ENCODE data around the gene FBXW12. TPM values are rescaled to one million over a fixed set of nuclear protein-coding genes. Genes with fewer than 3 reads are reported as not detected.

FBXW12 gene
- total RNA-seq, 1 donor from 2014 or later, result not detected

GRCh38 chr3:48409291-48410201 lies 37.5 kb downstream of the FBXW12 start:
- ChIA-PET POLR2A (no interaction called here), CTCF (no interaction called here)
- Mint-ChIP-seq H3K27ac (no peak overlapping the region), H3K9me3 (no peaks in the 10 kb centered on the region), H3K27me3 (no peaks in the 10 kb centered on the region), H3K4me3 (no peak overlapping the region), H3K4me1 (no peaks in the 10 kb centered on the region), H3K36me3 (ENCODE audit: low read depth) (no peaks in the 10 kb centered on the region)
- intact Hi-C loops (cut with micrococcal nuclease), result no loop called here
- DNase-seq (no peak), ATAC-seq (ENCODE audit: low read depth) (no peak)
- TF ChIP-seq CTCF (IDR thresholded peaks at IDR 0.05), result no peak

DNA sequence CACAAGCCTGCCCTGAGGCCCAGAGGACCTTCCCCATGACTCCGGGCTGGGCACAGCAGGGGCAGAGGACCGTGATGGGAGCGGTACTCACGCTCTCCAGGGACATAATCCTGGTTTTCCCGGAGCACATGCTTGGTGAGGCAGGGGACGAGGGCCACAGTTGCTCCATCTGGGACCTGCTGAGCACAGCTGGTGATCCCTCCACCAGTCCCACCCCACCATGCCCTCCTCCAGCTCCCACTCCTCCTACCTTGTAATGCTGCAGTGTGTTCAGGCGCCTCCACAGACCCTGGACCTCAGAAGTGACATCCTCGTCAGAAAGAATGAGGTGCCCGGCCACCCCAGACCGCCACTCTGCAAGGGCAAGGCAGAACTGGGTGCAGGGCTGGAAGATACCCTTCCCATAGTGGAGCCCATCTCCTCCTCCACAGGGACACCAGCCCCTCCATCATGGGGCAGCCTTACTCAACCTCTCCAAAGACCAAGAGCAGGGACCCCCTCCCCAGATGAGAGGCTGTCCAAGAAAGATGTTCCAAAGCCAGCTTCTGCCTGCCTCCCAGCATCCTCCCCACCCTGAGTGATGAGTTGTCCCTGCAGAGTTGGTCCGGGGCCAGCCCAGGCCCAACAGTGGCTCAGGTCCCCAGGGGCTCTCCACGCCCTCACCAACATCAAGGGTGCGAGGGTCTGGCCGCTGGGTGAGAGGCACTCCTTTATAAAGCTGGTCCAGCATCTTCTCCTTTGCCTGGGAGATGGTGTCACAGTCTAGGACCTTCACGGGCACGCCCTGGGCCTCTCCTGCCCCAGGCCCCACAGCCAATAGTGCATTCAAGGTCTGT lies 38.4 kb downstream of the FBXW12 start:
- ATAC-seq (ENCODE audit: low read depth) (no peak), DNase-seq (no peak)
- no peaks in the 10 kb centered on the region for H3K36me3 Mint-ChIP-seq (ENCODE audit: low read depth)
- no peaks in the 10 kb centered on the region for H3K27me3 Mint-ChIP-seq
- ChIA-PET CTCF (interaction anchor here (1.8 kb wide), 1 partner anchor 10 kb away, joined by 10 read pairs; no protein-coding TSS in a partner anchor), POLR2A (no interaction called here)
- H3K4me3 Mint-ChIP-seq, result no peak overlapping the region
- TF ChIP-seq CTCF (IDR thresholded peaks at IDR 0.05), result no peak
- H3K27ac Mint-ChIP-seq, result no peak overlapping the region
- no peaks in the 10 kb centered on the region for H3K4me1 Mint-ChIP-seq
- no peaks in the 10 kb centered on the region for H3K9me3 Mint-ChIP-seq
- intact Hi-C loops (cut with micrococcal nuclease), result no loop called here

DNA sequence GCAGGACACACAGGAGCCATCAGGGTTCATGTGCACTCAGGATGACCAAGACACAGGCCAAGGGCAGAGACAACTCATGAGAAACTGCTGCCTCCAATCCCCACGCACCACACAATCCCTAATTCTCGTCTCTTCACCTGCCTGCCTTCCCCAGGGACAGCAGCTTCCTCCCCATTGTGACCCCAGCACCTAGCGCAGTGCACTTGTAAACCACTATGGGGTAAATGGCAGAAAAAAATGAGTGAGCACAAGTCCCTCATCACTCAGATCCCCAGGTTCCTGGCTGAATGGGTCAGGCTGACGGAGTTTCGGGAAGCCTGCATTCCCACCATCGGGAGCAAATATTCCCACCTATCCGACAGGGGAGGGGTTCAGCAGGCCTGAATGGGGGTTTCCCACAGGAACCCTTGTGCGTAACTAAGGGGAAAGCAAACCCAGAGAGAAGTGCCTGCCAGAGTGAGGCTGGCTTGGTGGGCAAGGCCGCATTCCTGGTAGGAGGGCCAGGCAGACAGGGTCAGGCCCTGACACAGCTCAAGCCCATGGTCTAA lies 39.1 kb downstream of the FBXW12 start:
- Mint-ChIP-seq H3K9me3 (no peaks in the 10 kb centered on the region), H3K36me3 (ENCODE audit: low read depth) (no peaks in the 10 kb centered on the region), H3K4me3 (no peak overlapping the region), H3K4me1 (no peaks in the 10 kb centered on the region), H3K27ac (no peak overlapping the region), H3K27me3 (no peaks in the 10 kb centered on the region)
- ChIA-PET CTCF (interaction anchor here (1.8 kb wide), 1 partner anchor 10 kb away, joined by 10 read pairs; no protein-coding TSS in a partner anchor), POLR2A (no interaction called here)
- intact Hi-C loops (cut with micrococcal nuclease), result no loop called here
- DNase-seq (no peak), ATAC-seq (ENCODE audit: low read depth) (no peak)
- TF ChIP-seq CTCF (IDR thresholded peaks at IDR 0.05), result no peak

GRCh38 chr3:48411606-48412374 lies 39.8 kb downstream of the FBXW12 start:
- Mint-ChIP-seq H3K36me3 (ENCODE audit: low read depth) (no peaks in the 10 kb centered on the region), H3K9me3 (no peaks in the 10 kb centered on the region), H3K27ac (no peak overlapping the region), H3K4me1 (no peaks in the 10 kb centered on the region), H3K27me3 (no peaks in the 10 kb centered on the region), H3K4me3 (no peak overlapping the region)
- TF ChIP-seq CTCF (IDR thresholded peaks at IDR 0.05), result no peak
- ChIA-PET CTCF (interaction anchor here (1.8 kb wide), 1 partner anchor 11 kb away, joined by 10 read pairs; no protein-coding TSS in a partner anchor), POLR2A (interaction anchor here (0.6 kb wide), 1 partner anchor 47 kb away, joined by 8 read pairs; no protein-coding TSS in a partner anchor)
- DNase-seq, result no peak
- ATAC-seq (ENCODE audit: low read depth), result no peak
- intact Hi-C loops (cut with micrococcal nuclease), result no loop called here

Measured in activated B cell treated with CpG ODN at 0.5 μM for 24 hours (primary cell).